GM19099 (cell line): ENCODE measurements around the gene THBS2.

Experiments
- POLR2A ChIP-seq: IDR thresholded peaks from 3 replicates; pipeline ENCODE4 v1.6.1; 2011; ENCODE audit warnings: low read depth; ENCODE audit not compliant: insufficient read length; ENCODE audit errors: extremely low read depth

The THBS2 gene

DNA sequence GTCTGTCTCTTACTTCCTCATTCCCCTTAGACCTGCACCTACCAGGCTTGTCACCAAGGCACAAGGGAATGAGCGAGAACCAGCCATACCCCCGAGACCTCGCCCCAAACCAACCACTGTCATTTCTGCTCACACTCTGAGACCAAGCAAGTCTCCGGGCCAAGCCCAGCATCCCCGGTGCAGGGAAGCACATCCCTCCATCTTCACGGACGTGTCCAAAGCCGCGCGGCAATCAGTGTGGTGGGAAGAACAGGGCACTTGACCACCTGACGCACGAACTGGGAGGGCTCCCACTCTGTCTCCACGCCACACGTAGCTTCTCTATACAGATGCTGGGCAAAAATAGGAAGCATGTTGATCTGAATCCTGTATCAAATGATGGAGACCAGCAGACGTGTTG, 28.4 kb upstream of the THBS2 start:
- no peak for TF ChIP-seq POLR2A

DNA sequence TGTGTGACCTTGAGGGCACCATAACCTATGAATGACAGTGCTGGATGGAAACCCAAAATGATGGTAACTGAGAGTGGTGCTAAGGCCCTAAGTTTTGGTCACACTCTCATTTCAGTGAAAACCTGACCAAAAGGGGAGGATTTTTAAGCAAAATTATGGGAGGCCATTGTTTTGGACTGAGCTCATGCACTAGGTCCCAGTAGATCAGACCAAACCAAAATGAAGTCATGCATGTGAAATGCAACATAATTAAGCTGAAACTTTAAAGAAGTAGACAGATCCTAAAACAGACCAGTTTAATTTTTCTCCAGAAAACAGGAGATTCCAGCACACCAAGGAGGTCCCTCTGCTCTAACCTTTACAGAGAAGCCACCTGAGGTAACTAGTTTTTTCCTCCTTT, 24.0 kb upstream of the THBS2 start:
- TF ChIP-seq POLR2A: no peak

DNA sequence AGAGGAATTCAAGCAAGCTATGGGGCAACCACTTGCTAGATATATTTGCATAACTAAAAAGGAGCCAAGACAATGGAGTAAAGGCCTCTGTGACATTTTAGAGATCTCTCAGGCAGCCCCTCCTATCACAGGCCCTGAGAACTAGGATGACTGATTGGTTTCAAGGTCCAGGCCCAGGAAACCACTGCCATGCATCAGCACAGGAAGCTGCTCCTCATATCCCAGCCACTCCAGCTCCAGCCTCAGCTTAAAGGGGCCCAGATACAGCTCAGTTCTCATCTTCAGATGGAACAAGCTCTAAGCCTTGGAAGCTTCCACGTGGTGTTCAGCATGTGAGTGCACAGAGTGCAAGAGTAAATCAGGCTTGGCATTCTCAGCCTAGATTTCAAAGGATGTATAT, 21.1 kb upstream of the THBS2 start:
- no peak for TF ChIP-seq POLR2A

DNA sequence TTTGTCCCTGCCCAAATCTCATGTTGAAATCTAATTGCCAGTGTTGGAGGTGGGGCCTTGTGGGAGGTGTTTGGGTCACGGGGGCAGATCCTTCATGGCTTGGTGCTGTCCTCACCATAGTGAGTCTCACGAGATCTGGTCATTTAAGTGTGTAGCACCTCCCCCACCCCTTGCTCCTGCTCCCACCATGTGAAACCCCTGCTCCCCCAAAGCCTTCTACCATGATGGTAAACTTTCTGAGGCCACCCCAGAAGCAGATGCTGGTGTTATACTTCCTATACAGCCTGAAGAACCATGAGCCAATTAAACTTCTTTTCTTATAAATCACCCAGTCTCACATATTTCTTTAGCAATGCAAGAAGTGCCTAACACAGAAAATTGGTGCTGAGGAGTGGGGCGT, 19.9 kb upstream of the THBS2 start:
- TF ChIP-seq POLR2A: no peak

DNA sequence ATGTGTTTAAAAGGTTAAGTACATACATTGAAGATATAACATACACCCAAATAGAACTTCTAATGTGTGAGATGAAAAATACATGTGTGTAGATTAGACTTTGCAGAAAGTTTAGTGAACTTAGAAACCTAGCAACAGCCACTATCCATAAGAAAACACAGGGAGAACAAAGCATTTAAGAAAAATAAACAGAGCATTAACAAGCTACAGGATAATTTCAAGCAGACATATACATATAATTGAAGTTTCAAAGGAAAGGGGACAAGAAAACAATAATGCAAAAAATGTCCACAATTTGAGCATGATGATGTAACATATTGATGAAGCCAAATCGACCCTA, 18.2 kb upstream of the THBS2 start:
- TF ChIP-seq POLR2A: no peak

DNA sequence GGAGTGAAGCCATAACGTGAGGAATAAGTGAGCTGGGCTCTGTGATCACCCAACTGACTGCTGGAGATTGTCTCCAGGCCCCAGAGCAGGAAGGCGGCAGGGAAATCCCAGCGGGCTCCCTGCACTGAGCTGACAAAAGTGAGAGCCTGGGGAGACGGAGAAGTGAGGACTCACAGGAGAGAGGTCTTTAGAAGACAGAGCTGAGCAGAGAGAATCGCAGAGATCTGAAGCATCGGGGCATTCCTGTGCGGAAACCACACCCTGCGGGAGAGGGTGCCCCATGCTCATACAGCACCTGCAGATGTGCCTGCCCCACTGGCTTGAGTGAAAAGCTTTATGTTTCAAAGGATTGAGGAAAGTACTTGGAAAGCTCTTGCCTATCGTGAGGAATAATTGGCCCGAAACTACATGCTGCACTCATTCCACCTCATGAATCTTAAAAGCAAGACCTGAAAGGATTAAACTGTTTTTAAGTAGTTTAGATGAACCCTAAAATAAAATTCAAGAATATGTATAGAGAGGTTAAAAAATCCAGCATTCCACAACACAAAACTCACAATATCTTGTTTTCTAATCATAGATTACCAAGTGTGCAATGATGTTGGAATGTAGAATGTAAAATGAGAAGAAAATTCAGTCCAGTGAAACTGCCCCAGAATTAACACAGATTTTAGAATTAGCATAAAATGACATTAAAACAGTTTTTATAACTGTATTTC, 17.7 kb upstream of the THBS2 start:
- no peak for TF ChIP-seq POLR2A

DNA sequence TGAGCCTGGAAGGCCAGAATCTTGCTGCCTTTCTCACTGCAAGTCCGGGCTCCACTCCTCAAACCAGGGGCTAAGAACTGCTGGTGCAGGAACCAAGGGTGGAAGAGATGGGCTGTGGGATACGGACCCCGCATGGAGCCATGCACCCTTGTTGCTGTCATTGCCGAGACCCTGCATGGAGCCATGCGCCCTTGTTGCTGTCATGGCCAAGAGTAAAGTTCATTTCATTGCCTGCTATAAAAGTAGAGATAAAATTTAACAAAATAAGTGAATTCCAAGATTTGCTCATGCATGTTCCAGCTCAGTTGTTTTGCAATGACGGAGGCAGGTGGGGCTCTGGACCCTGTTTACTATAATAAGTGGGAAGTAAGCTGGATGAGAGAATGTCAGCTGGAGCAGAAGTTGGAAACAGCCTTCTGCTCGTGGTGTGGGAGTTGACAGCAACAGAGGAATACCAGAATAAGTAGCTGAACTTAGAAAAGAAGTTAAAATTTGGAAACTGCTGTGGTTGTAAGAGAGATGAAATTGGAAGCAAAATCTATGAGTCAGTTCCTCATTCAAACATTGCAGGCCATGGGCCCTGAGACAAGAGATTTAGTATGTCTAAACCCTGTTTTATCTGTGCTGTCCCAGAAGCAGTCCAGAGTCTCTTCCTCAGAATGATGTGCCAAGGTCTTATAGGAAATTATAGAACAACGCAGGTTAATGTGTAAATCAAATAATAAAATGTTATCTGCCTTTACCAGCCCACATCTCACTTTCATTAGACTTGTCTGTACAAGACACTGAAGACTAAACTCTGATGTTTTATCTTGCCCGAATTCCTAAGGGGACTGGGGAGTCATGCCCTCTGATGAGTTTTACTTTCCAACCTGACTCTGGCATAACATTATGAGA, 15.8 kb upstream of the THBS2 start:
- no peak for TF ChIP-seq POLR2A

DNA sequence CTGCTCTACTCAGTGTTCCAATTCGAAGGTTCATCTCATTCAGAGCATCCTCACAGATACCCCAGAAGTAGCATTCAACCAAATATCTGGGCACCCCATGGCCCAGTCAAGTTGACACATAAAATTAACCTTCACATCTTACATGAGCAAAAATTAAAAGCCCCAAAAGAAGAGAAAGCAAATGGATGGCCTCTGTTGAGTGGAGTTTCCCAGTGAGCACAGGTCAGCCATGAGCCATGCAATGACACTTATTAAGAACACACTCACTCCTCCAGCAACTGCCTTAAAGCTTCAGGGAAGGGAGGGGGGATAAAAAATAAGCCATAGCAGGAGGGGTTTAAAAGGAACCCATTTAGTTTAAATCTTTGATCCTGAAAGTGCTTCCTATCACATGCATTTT, 14.6 kb upstream of the THBS2 start:
- TF ChIP-seq POLR2A: no peak

DNA sequence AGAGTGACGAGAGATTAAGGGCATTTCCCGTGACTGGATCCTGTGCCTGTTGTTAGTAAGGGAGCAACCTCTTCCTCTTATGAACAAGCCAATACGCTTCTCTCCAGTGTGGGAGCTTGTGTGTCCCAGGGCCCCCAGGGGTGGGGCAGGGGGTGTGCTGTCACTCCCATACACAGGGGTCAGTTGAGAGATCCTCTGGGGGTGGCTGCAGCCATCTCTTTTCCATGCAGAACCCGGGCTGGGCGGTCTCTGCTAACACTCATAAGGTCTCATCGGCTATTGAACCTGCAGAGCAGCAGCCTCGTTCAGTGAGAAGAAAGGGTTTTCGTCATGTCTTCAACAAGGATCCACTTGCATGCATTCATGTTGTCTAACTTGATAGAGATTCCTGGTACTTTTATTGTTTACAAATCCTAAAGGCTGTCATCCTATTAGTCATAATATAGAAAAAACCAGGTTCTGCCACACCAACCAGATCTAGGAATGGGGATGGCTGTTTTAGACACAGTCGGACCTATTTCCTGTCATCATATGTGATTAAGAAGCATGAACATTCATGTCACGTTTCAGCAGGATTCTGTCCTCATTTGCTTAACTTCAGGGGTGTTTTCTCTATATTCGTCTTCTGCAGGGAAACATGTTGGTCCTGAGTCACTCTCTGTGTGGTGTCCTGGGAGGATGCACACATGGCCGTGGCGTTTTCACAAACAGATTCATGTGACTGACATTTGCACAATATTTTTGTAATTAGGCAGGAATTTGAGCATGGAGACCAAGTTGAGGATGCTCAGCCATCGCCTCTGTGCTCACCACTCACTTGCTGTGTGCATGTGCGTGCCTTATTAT, 13.3 kb upstream of the THBS2 start:
- TF ChIP-seq POLR2A: no peak

DNA sequence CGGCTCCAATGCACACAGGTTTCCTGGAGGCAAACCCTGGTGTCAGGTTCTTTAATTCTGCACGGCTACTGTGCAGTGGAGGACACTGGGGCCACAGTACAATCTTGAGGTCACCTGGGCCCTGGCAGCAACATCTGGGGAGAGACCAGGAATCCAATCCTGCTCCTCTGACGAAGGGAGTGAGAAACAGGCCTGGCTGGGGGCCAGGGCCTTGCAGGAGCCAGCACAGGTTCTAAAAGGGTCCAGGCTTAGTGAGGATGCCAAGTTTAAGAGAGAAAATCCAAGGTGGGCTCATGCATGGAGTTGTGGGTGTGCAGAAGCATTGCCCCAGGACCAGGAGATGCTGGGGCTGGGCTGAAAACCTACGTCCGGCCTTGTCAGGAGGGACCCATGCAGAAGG, 12.6 kb upstream of the THBS2 start:
- TF ChIP-seq POLR2A: no peak

DNA sequence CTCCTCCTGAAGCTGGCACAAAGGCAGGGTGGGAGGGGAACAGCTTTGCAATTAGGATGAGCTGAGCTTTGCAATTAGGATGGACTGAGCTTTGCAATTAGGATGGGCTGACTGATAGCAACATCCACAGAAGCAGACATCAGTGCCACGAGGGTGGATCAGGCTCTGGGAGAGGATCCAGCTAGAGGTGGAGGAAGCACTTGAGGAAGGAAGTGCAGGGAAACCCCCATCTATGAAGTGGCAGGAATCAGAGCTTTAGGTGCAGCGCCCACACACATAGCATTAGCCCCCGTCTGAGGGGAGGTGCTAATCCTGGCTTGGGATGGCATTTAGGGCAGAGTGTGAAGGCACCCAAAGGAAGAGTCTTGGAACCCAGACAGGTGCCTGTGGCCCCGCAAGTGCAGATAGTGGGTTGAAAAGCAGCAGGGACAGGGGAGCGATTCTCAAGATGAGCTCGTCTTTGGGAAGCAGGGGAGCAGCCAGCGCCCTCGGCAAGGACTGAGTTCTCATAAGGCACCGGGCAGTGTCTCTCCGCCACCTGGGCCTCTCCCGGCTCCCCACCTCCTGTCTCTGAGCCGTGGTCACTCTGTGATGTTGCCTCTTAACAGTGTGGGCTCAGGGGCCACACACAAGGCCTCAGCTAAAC, 12.0 kb upstream of the THBS2 start:
- no peak for TF ChIP-seq POLR2A

DNA sequence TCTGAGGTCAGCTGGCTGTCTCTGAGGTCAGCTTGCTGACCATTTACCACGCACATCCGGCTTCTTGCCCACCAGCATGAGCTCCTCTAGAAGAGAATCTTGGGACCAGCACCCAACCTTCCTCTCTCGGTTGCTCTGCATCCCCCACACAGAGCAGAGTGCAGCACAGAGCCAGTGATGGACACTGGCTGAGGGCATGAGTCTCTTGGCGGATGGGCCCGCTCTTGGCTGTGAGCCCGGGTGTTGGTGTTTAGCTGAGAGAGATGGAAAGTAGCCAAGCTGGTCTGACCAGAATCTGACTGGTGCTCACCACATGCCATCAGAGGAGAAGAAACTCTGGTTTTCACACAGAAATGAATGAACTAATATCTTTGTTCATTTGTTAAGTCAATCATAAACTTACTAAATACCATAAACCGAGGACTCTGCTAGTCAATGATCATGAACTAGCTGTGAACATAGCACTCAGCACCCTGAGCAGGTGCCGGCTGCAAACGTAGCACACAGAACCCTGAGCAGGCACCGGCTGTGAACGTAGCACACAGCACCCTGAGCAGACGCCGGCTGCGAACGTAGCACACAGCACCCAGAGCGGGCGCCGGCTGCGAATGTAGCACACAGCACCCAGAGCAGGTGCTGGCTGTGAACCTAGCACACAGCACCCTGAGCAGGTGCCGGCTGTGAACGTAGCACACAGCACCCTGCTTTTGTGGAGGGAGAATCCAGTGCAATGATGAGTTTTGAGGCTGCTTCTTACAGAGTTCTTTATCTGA, 10.4 kb upstream of the THBS2 start:
- no peak for TF ChIP-seq POLR2A

DNA sequence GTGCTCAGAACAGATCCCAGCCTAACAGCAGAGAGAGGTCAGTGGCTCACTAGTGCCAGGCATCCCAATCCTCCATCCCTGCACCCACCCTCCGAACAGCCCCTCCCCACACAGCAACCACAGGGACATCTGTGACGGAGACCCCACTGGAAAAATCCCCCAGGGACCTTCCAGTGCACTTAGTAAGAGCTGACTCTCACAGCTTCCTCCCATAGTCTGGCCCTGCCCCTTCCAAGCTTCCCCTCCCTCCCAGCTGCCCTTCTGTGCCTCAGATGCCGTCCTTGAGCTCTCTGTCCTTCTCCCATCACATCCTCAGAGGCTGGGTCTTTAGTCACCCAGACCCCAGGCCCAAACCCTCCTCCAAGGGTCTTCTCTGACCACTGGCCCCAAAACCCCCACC, 9.7 kb upstream of the THBS2 start:
- TF ChIP-seq POLR2A: no peak

DNA sequence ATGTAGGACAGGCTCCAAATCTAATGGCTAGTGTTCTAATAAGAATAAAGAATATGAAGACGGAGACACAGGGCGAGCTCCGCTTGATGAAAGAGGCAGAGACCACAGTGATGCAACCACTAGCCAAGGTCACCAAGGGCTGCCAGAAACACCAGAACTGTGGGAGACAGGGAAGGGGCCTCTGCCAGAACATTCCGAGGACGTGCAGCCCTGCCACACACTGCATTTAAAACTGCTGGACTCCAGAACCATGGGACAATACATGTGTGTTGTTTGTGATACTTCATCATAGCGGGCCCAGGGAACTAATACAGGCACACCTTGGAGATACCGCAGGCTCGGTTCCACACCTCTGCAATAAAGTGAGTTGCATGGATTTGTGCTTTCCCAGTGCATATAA, 2.9 kb upstream of the THBS2 start:
- no peak for TF ChIP-seq POLR2A
